Epithelial cell of esophagus (primary cell): ENCODE data around the gene NPDC1.
A peak's percentile ranks its signal among the peaks of the same experiment; 100 is the strongest.

Experiments
- DNase-seq: peaks from one replicate; pipeline ENCODE4 v3.0.0; 2010; ENCODE audit warnings: low read depth
- H3K4me3 ChIP-seq: 2 replicates; pipeline ENCODE4 v1.5.1; 2011; ENCODE audit warnings: mild to moderate bottlenecking, low read length, control low read depth
- TF ChIP-seq, protein P1 (sequence below): IDR thresholded peaks from 2 replicates; pipeline ENCODE4 v1.5.1; 2011; ENCODE audit warnings: low read depth, mild to moderate bottlenecking, low read length, control low read depth, inconsistent platforms; ENCODE audit not compliant: insufficient read depth; ENCODE audit errors: missing control alignments

NPDC1 gene

DNA sequence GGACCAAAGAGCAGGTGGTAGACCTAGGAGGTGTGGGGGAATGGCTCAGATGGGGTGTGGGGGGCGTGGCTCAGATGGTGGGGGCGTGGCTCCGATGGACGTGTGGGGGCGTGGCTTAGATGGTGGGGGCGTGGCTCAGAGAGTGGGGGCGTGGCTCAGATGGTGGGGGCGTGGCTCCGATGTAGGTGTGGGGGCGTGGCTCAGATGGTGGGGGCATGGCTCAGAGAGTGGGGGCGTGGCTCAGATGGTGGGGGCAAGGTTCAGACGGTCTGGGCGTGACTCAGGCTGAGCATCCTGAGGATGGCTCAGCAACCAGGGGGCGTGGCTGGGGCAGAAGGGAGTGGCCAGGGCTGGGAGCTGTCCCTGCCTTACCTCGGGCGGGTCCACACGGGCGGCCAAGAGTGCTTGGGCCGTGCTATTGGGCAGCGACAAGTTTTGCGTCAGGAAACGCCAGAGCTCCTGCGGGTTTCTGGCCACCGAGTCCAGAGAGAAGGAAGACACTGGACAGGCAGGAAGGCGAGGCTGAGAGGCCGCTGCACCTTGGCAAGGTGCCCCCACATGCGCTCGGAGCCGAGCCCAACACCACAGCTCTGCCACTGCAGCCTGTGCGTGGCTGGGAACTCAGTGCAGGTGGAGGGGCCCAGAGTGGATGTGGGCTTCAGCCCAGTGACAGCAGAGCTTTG is 23.9 kb downstream of the NPDC1 start:
- H3K4me3 ChIP-seq, result no peak overlapping the region
- peak; percentile 90 for DNase-seq
- TF ChIP-seq, protein P1, sequence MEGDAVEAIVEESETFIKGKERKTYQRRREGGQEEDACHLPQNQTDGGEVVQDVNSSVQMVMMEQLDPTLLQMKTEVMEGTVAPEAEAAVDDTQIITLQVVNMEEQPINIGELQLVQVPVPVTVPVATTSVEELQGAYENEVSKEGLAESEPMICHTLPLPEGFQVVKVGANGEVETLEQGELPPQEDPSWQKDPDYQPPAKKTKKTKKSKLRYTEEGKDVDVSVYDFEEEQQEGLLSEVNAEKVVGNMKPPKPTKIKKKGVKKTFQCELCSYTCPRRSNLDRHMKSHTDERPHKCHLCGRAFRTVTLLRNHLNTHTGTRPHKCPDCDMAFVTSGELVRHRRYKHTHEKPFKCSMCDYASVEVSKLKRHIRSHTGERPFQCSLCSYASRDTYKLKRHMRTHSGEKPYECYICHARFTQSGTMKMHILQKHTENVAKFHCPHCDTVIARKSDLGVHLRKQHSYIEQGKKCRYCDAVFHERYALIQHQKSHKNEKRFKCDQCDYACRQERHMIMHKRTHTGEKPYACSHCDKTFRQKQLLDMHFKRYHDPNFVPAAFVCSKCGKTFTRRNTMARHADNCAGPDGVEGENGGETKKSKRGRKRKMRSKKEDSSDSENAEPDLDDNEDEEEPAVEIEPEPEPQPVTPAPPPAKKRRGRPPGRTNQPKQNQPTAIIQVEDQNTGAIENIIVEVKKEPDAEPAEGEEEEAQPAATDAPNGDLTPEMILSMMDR, result no peak

DNA sequence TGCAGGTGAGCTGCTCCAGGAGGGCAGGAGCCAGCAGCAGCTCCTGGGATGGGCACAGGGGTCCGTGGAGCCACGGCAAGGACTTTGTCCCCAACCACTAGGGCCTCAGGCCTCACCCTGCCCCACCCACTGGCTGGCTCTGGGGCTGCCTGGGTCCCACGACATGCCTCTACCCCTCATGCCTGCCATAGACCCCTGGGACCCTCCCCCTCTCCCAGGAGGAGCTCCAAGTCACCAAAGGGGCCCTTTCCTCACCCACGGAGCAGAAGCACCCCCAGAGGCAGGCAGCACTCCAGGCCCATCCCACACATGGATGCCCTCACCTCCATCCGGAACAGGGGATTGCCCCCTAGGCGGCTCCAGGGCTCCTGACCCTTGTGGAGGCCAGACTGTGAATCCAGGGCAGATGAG is 24.4 kb downstream of the NPDC1 start:
- H3K4me3 ChIP-seq, result no peak overlapping the region
- DNase-seq, result no peak
- TF ChIP-seq, protein P1, result no peak

- no peak for DNase-seq
- no peak overlapping the region for H3K4me3 ChIP-seq
- TF ChIP-seq, protein P1, result no peak
Measured at GRCh38 chr9:137020771-137021567, 25.0 kb downstream of the NPDC1 start.

DNA sequence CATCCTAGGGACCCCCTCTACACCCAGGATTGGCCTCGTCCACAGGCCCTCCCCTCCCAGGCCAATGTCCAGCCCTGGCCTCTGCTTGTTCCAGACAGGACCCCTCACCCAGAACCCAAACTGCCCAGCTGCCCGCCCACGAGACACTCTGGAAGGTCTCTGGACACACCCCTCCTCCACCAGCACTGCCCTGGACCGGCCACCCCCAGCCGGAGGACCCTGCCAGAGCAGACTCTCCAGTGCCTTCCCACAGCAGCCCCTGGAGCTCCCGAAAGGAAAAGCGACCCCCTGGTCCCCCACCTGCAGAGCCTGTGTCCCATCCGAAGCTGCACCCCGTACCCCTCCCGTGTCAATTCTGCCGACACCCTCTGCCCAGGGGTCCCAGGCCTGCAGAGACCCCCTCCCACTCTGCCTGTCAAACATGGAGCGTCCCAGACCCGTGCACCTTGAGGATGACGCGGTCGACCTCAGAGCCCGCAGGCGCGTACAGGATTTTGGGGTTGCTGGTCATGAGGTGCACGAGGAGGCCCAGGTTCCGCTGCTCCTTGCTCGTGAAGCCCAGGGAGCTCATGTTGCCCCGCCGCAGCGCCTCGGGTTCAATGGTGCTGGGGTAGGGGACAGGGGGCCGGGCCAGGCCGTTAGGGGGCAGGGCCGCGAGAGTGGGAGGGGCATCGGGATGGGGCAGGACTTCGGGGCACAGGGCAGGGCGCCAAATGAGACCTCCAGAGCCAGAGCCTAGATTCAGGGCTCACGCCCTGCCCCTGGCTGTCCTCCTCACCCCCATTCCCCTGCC is 25.9 kb downstream of the NPDC1 start:
- DNase-seq, result no peak
- H3K4me3 ChIP-seq, result no peak overlapping the region
- TF ChIP-seq, protein P1, result no peak

GRCh38 chr9:137018761-137019559 is 27.0 kb downstream of the NPDC1 start:
- DNase-seq, result no peak
- TF ChIP-seq, protein P1, result no peak
- H3K4me3 ChIP-seq, result no peak overlapping the region

GRCh38 chr9:137017791-137018497 is 28.0 kb downstream of the NPDC1 start:
- DNase-seq, result no peak
- H3K4me3 ChIP-seq, result no peak overlapping the region
- TF ChIP-seq, protein P1, result no peak
